NCI-H2029 (cell line): Measurements from ENCODE around the gene LYPD1.

ENCODE experiments used
- DNase-seq: peaks from one replicate; lab custom pipeline; 2025; lab: John Stamatoyannopoulos, UW

LYPD1 gene

DNA sequence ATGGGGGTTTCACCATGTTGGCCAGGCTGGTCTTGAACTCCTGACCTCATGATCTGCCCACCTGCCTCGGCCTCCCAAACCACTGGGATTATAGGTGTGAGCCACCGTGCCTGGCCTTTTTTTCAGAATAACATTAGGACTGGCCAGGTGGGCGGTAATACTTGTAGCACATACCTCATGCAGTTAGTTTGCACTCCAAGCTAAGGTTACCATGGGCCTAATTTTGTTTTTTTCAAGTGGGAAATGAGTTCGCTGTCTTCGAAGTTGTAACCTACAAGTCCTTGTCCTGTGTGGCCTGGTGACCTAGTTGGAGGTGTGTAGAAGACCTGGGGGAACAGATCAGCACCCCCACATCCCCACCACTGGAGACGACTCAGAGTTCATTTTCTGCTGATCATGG lies 74.8 kb downstream of the LYPD1 start:
- DNase-seq, result no peak
